HCT116 (cell line): ENCODE results near the gene U2AF2. TPM values are rescaled to one million over a fixed set of nuclear protein-coding genes. Genes with fewer than 3 reads are reported as not detected.

Experiments used
- ATAC-seq: fragments of 200-7000 bp; cut with Tn5 transposase; 2 replicates; pipeline ENCODE4 v1.9.1; 2020; ENCODE audit warnings: mild to moderate bottlenecking, moderate library complexity
- BruUV-seq: library from RNA; stranded (reverse); fragments of 400-500 nt; replicated peaks from 2 replicates; lab custom pipeline; 2021; lab: Mats Ljungman, UMichigan
- CTCF ChIA-PET: fragments of 300-600 bp; sonication (Branson Sonifier 250); formaldehyde crosslinking; loops from one replicate; lab custom pipeline; 2021; ENCODE audit warnings: antibody characterized with exemption; lab: Charles Lee
- POLR2A ChIA-PET: fragments of 300-600, 350-600 bp; sonication (Branson Sonifier 250); formaldehyde crosslinking; loops from one replicate; lab custom pipeline; 2021; ENCODE audit warnings: antibody characterized with exemption; lab: Charles Lee
- RAD21 ChIA-PET, 2 experiments: fragments of 300-600 bp; sonication (Branson Sonifier 250); formaldehyde crosslinking; loops; one replicate each; lab custom pipeline; 2023; ENCODE audit warnings: low total read pairs in 2 of 2; ENCODE audit not compliant: uncharacterized antibody in 2 of 2, unreplicated experiment in 2 of 2, low non-redundant PET in 1 of 2; lab: Charles Lee
- DNase-seq: peaks from one replicate; pipeline ENCODE4 v3.0.0-alpha.2; 2010; ENCODE audit warnings: low read depth, low spot score
- H2AFZ ChIP-seq: fragments of 200-600 bp; shearing (Covaris generic), sonication (generic); 2 replicates; pipeline ENCODE4 v1.6.1; 2017; ENCODE audit warnings: low read depth, mixed run types, mixed read lengths, antibody characterized with exemption, low read length; ENCODE audit not compliant: poor library complexity, severe bottlenecking
- H3K27ac ChIP-seq: 2 replicates; pipeline ENCODE4 v1.5.1; 2012; ENCODE audit warnings: low read depth, low read length
- H3K27me3 ChIP-seq: fragments of 200-600 bp; sonication (generic); 2 replicates; pipeline ENCODE4 v1.6.1; 2016; ENCODE audit warnings: mixed run types, low read length, mixed read lengths; ENCODE audit not compliant: insufficient read depth
- H3K36me3 ChIP-seq, 2 experiments: fragments of 200-500 bp in 1 of 2; fragments of 200-600 bp in 1 of 2; sonication (Bioruptor generic) in 1 of 2; sonication (generic) in 1 of 2; 2 replicates each; pipeline versions ENCODE4 v1.5.1 to v1.6.1; 2014 to 2016; ENCODE audit warnings: low read length in 2 of 2, inconsistent platforms in 1 of 2, mixed read lengths in 1 of 2, mixed run types in 1 of 2; ENCODE audit not compliant: insufficient read depth in 2 of 2, control insufficient read depth in 1 of 2
- H3K4me1 ChIP-seq, 2 experiments: fragments of 200-600 bp in 1 of 2; sonication (generic) in 1 of 2; 2 replicates each; pipeline versions ENCODE4 v1.5.1 to v1.6.1; 2012 to 2017; ENCODE audit warnings: low read length in 2 of 2, inconsistent platforms in 1 of 2, mild to moderate bottlenecking in 1 of 2, mixed read lengths in 1 of 2, mixed run types in 1 of 2, moderate library complexity in 1 of 2; ENCODE audit not compliant: insufficient read depth in 2 of 2, control insufficient read depth in 1 of 2
- H3K4me2 ChIP-seq: fragments of 200-600 bp; sonication (generic); 2 replicates; pipeline ENCODE4 v1.6.1; 2017; ENCODE audit warnings: mixed run types, low read length, mixed read lengths
- H3K4me3 ChIP-seq, 2 experiments: fragments of 200-600 bp in 1 of 2; sonication (generic) in 1 of 2; replicated peaks in 1 of 2; 2 replicates each; pipeline ENCODE4 v1.5.1; 2011 to 2016; ENCODE audit warnings: low read length in 2 of 2, control low read depth in 1 of 2, low read depth in 1 of 2, mild to moderate bottlenecking in 1 of 2, mixed read lengths in 1 of 2, mixed run types in 1 of 2
- H3K79me2 ChIP-seq: fragments of 200-600 bp; sonication (generic); 2 replicates; pipeline ENCODE4 v1.6.1; 2017; ENCODE audit warnings: mild to moderate bottlenecking, mixed run types, low read length, moderate library complexity, mixed read lengths; ENCODE audit not compliant: insufficient read depth
- H3K9ac ChIP-seq: fragments of 200-600 bp; sonication (generic); 2 replicates; pipeline ENCODE4 v1.6.1; 2016; ENCODE audit warnings: low read length, mixed read lengths
- H3K9me2 ChIP-seq: fragments of 200-600 bp; sonication (generic), shearing (Covaris generic); 2 replicates; pipeline ENCODE4 v1.6.1; 2017; ENCODE audit warnings: mixed run types, mild to moderate bottlenecking, moderate library complexity; ENCODE audit not compliant: insufficient read depth
- H3K9me3 ChIP-seq, 2 experiments: fragments of 200-500 bp in 1 of 2; fragments of 200-600 bp in 1 of 2; sonication (Bioruptor generic) in 1 of 2; sonication (generic) in 1 of 2; 2 replicates each; pipeline ENCODE4 v1.6.1; 2014 to 2017; ENCODE audit warnings: low read length in 2 of 2, mixed read lengths in 2 of 2, inconsistent platforms in 1 of 2, low read depth in 1 of 2, mild to moderate bottlenecking in 1 of 2, mixed run types in 1 of 2, moderate library complexity in 1 of 2; ENCODE audit not compliant: control insufficient read depth in 1 of 2, insufficient read depth in 1 of 2
- H4K20me1 ChIP-seq: fragments of 200-600 bp; sonication (generic), shearing (Covaris generic); 2 replicates; pipeline ENCODE4 v1.6.1; 2017; ENCODE audit warnings: mixed run types, mild to moderate bottlenecking, moderate library complexity; ENCODE audit not compliant: insufficient read depth
- CBX3 ChIP-seq: IDR thresholded peaks from 2 replicates; pipeline ENCODE4 v1.6.1; 2012; ENCODE audit warnings: low read depth
- CEBPB ChIP-seq: IDR thresholded peaks from 2 replicates; pipeline ENCODE4 v1.6.1; 2012; ENCODE audit warnings: low read depth
- ELF1 ChIP-seq: IDR thresholded peaks from 2 replicates; pipeline ENCODE4 v1.6.1; 2012; ENCODE audit warnings: low read depth, borderline replicate concordance
- EZH2 ChIP-seq: fragments of 200-600 bp; sonication (generic); IDR thresholded peaks from 2 replicates; pipeline ENCODE4 v1.6.1; 2017; ENCODE audit warnings: antibody characterized with exemption, mixed run types
- POLR2AphosphoS5 ChIP-seq: IDR thresholded peaks from 2 replicates; pipeline ENCODE4 v1.6.1; 2011; ENCODE audit warnings: mild to moderate bottlenecking, low read depth, low read length, moderate library complexity
- RAD21 ChIP-seq: IDR thresholded peaks from 2 replicates; pipeline ENCODE4 v1.6.1; 2012; ENCODE audit warnings: low read depth, mild to moderate bottlenecking
- REST ChIP-seq: IDR thresholded peaks from 2 replicates; pipeline ENCODE4 v1.6.1; 2012; ENCODE audit warnings: low read depth
- SP1 ChIP-seq: IDR thresholded peaks from 2 replicates; pipeline ENCODE4 v1.6.1; 2012; ENCODE audit warnings: low read depth
- YY1 ChIP-seq: IDR thresholded peaks from 2 replicates; pipeline ENCODE4 v1.6.1; 2011; ENCODE audit warnings: low read length, low read depth, moderate library complexity, mild to moderate bottlenecking; ENCODE audit not compliant: insufficient replicate concordance; ENCODE audit errors: extremely low read depth
- ZBTB33 ChIP-seq: IDR thresholded peaks from 2 replicates; pipeline ENCODE4 v1.6.1; 2011; ENCODE audit warnings: mild to moderate bottlenecking, low read length, moderate library complexity; ENCODE audit not compliant: insufficient replicate concordance; ENCODE audit errors: extremely low read depth
- intact Hi-C: fragments of 100-400 bp; cut with micrococcal nuclease; formaldehyde crosslinking; loops from 2 replicates; pipeline ENCODE4 v1.10.0; 2022
- total RNA-seq: library from RNA; stranded (reverse); gene quantifications from one replicate; pipeline ENCODE4 v1.2.1, GENCODE V29; 2021; ENCODE audit not compliant: unreplicated experiment

Gene U2AF2
- total RNA-seq, 1 experiment from 2014 or later: 259 TPM

GRCh38 chr19:55615543-55616394 lies 39.1 kb upstream of the U2AF2 start:
- ATAC-seq: no peak
- no peak for TF ChIP-seq CEBPB
- no peak for TF ChIP-seq CBX3
- no peak for TF ChIP-seq EZH2
- TF ChIP-seq SP1: no peak
- no peak for TF ChIP-seq POLR2AphosphoS5
- no peak for TF ChIP-seq REST
- TF ChIP-seq YY1: no peak
- no peak for TF ChIP-seq ELF1
- TF ChIP-seq ZBTB33: no peak
- no peak for TF ChIP-seq RAD21
- intact Hi-C loops: no loop called here

More at GRCh38 chr19:55615543-55616394, 39.1 kb upstream of the U2AF2 start:
- H3K36me3 ChIP-seq: peaks cover 0 to 7% of the 10 kb centered on the region in 2 experiments; a peak in 2 of 4 replicates
- ChIA-PET RAD21 (no interaction called here), POLR2A (no interaction called here), CTCF (no interaction called here)
- no peaks in the 10 kb centered on the region for H3K27me3 ChIP-seq
- H3K27ac ChIP-seq: no peak overlapping the region
- no peaks in the 10 kb centered on the region for H3K4me1 ChIP-seq
- BruUV-seq: no TSS peak
- H3K79me2 ChIP-seq: peaks cover 6% of the 10 kb centered on the region; the same call in 1 of the 2 replicates
- no peak overlapping the region for H3K4me3 ChIP-seq
- H3K4me2 ChIP-seq: no peak overlapping the region
- H4K20me1 ChIP-seq: no peaks in the 10 kb centered on the region
- no peaks in the 10 kb centered on the region for H3K9me3 ChIP-seq
- no peaks in the 10 kb centered on the region for H3K9me2 ChIP-seq
- no peak overlapping the region for H3K9ac ChIP-seq
- DNase-seq: no peak
- H2AFZ ChIP-seq: no peak overlapping the region
